Measurements from ENCODE around the gene PELI2. TPM values are rescaled to one million over a fixed set of nuclear protein-coding genes. Genes with fewer than 3 reads are reported as not detected.

PELI2 gene
- total RNA-seq, 1 experiment from 2014 or later, result 19.5 TPM

DNA sequence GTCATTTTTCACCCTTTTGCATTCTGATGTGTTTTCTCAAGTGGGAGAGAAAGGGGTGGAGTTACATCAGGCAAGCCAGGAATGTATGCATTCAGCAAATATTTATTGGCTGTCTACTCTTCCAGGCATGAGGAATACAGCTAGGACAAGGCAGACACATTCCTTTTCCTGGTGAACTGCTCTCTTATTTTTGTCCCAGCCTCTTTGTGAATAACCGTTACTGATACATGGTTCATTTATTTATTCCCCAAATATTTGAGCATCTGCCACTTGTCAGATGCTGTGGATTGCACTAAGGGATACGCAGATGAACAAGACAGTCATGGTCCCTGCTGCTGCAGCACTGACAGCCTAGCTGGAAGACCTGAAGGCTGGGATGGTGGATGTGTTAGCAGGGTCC, 6.1 kb downstream of the PELI2 start:
- Mint-ChIP-seq H3K36me3 (ENCODE audit: insufficient read depth, unreplicated experiment) (peaks cover 10% of the 10 kb centered on the region), H3K27ac (ENCODE audit: unreplicated experiment) (no peak overlapping the region), H3K9me3 (ENCODE audit: low read depth, unreplicated experiment) (no peaks in the 10 kb centered on the region), H3K4me1 (ENCODE audit: low read depth, unreplicated experiment) (peaks cover 50% of the 10 kb centered on the region), H3K27me3 (ENCODE audit: unreplicated experiment) (no peaks in the 10 kb centered on the region), H3K4me3 (ENCODE audit: low read depth, unreplicated experiment) (no peak overlapping the region)
- DNase-seq, result no peak
- no peak for TF ChIP-seq CTCF (IDR thresholded peaks at IDR 0.05; ENCODE audit: unreplicated experiment)
- intact Hi-C loops (cut with micrococcal nuclease; ENCODE audit: unreplicated experiment), result loop anchor here (5.0 kb wide), 1 partner anchor 63 kb away; no protein-coding TSS in a partner anchor
- CTCF ChIA-PET, result interaction anchor here (0.7 kb wide), 1 partner anchor 403 kb away, joined by 3 read pairs; no protein-coding TSS in a partner anchor
- no TSS peak for BruUV-seq (replicated peaks)

- CTCF ChIA-PET, result no interaction called here
- H3K27ac Mint-ChIP-seq (ENCODE audit: unreplicated experiment), result no peak overlapping the region
- H3K4me1 Mint-ChIP-seq (ENCODE audit: low read depth, unreplicated experiment), result peaks cover 42% of the 10 kb centered on the region
- no peaks in the 10 kb centered on the region for H3K36me3 Mint-ChIP-seq (ENCODE audit: insufficient read depth, unreplicated experiment)
- no peaks in the 10 kb centered on the region for H3K9me3 Mint-ChIP-seq (ENCODE audit: low read depth, unreplicated experiment)
- DNase-seq, result no peak
- no peak overlapping the region for H3K4me3 Mint-ChIP-seq (ENCODE audit: low read depth, unreplicated experiment)
- BruUV-seq (replicated peaks), result no TSS peak
- intact Hi-C loops (cut with micrococcal nuclease; ENCODE audit: unreplicated experiment), result no loop called here
- H3K27me3 Mint-ChIP-seq (ENCODE audit: unreplicated experiment), result no peaks in the 10 kb centered on the region
- no peak for TF ChIP-seq CTCF (IDR thresholded peaks at IDR 0.05; ENCODE audit: unreplicated experiment)
Observed at GRCh38 chr14:56125772-56126636, 7.8 kb downstream of the PELI2 start.

DNA sequence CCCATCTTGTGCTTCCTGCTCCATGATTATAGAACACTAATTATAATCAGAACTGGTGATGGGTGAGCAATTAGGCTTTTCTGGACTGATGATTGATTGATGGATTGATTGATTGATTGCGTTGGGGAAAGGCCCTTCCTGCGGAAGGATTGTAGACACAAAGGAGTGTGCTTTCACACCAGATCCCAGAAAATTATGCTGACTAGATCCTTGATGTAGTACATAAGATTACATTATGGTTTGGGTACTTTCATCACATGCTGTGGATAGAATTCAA, 8.4 kb downstream of the PELI2 start:
- Mint-ChIP-seq H3K4me3 (ENCODE audit: low read depth, unreplicated experiment) (no peak overlapping the region), H3K36me3 (ENCODE audit: insufficient read depth, unreplicated experiment) (no peaks in the 10 kb centered on the region), H3K27ac (ENCODE audit: unreplicated experiment) (no peak overlapping the region), H3K9me3 (ENCODE audit: low read depth, unreplicated experiment) (no peaks in the 10 kb centered on the region), H3K27me3 (ENCODE audit: unreplicated experiment) (no peaks in the 10 kb centered on the region), H3K4me1 (ENCODE audit: low read depth, unreplicated experiment) (peaks cover 42% of the 10 kb centered on the region)
- no peak for TF ChIP-seq CTCF (IDR thresholded peaks at IDR 0.05; ENCODE audit: unreplicated experiment)
- CTCF ChIA-PET, result interaction anchor here (0.9 kb wide), 1 partner anchor 9 kb away, joined by 3 read pairs; no protein-coding TSS in a partner anchor
- no peak for DNase-seq
- intact Hi-C loops (cut with micrococcal nuclease; ENCODE audit: unreplicated experiment), result no loop called here
- BruUV-seq (replicated peaks), result no TSS peak

- no TSS peak for BruUV-seq (replicated peaks)
- Mint-ChIP-seq H3K9me3 (ENCODE audit: low read depth, unreplicated experiment) (no peaks in the 10 kb centered on the region), H3K27ac (ENCODE audit: unreplicated experiment) (no peak overlapping the region), H3K27me3 (ENCODE audit: unreplicated experiment) (no peaks in the 10 kb centered on the region), H3K4me3 (ENCODE audit: low read depth, unreplicated experiment) (no peak overlapping the region), H3K4me1 (ENCODE audit: low read depth, unreplicated experiment) (peaks cover 42% of the 10 kb centered on the region), H3K36me3 (ENCODE audit: insufficient read depth, unreplicated experiment) (no peaks in the 10 kb centered on the region)
- no peak for DNase-seq
- CTCF ChIA-PET, result interaction anchor here (0.9 kb wide), 1 partner anchor 10 kb away, joined by 3 read pairs; no protein-coding TSS in a partner anchor
- intact Hi-C loops (cut with micrococcal nuclease; ENCODE audit: unreplicated experiment), result no loop called here
- no peak for TF ChIP-seq CTCF (IDR thresholded peaks at IDR 0.05; ENCODE audit: unreplicated experiment)
Observed at GRCh38 chr14:56127156-56127555, 8.9 kb downstream of the PELI2 start.
